Measurements from ENCODE around the gene ARF6.

ARF6 gene

DNA sequence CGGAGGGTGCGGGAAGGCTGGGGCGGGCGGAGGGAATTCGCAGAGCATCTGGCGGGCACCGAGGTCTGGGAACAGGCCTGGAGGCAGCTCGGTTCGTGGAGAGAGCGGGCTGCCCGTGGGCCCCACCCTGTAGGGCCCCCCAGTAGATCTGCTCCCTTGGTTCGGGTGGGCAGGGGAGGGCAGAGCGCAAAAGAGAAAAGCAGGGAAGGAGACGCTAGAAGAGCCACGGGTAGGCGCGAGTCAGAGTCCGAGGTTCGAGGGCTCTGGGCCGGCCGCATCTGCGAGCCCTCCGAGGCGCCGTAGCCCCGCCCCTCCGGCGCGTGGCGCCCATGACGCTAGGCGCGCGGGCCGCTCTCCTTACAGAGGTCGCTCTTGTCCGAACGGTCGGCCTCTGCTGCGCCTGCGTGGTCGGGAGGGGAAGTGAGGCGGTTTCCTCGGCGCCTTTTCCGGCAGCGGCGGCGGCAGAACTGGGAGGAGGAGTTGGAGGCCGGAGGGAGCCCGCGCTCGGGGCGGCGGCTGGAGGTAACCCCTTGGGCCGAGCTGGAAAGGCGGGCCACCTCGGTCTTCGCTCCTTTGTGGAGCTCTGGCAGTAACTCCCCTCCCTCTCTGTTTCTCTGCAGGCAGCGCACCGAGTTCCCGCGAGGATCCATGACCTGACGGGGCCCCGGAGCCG, at the start of gene ARF6:
Gene ARF6 (plus strand): TSS at position 447 of the 673 bp plus-strand sequence. CDS start 655 bp downstream, outside the sequence.
- no peak; the same call in 1 of the 2 replicates for TF ChIP-seq CTCF (conservative IDR thresholded peaks at IDR 0.05)
- TF ChIP-seq ZFX (IDR thresholded peaks at IDR 0.05), result peak; percentile 67
- H3K27ac ChIP-seq, result peak within 1 kb of the TSS; percentile 100

GRCh38 chr14:49849213-49849847, 43.6 kb upstream of the ARF6 start:
- H3K27ac ChIP-seq, result no peak overlapping the region
- TF ChIP-seq ZFX (IDR thresholded peaks at IDR 0.05) (no peak), CTCF (conservative IDR thresholded peaks at IDR 0.05) (no peak)

DNA sequence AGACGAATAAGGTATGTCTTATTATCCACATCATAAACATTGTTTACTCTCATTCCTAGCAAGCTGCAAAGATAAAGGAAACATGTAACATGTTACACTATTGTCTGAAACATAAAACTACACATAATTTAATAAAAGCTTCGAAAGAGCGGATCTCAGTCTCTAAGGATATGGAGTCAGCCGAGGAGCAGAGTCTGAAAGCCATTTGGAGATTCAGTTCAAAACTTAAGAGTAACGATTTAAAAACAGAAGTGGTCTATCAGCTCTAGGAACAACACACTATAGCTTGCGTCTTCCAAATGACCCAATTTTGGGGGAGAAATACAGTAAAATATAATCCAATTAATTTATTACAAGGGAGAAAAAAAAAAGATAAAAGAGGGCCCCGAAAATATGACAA, 41.1 kb upstream of the ARF6 start:
- H3K27ac ChIP-seq, result peak overlapping the region; percentile 86
- TF ChIP-seq CTCF (conservative IDR thresholded peaks at IDR 0.05) (no peak), ZFX (IDR thresholded peaks at IDR 0.05) (no peak)

DNA sequence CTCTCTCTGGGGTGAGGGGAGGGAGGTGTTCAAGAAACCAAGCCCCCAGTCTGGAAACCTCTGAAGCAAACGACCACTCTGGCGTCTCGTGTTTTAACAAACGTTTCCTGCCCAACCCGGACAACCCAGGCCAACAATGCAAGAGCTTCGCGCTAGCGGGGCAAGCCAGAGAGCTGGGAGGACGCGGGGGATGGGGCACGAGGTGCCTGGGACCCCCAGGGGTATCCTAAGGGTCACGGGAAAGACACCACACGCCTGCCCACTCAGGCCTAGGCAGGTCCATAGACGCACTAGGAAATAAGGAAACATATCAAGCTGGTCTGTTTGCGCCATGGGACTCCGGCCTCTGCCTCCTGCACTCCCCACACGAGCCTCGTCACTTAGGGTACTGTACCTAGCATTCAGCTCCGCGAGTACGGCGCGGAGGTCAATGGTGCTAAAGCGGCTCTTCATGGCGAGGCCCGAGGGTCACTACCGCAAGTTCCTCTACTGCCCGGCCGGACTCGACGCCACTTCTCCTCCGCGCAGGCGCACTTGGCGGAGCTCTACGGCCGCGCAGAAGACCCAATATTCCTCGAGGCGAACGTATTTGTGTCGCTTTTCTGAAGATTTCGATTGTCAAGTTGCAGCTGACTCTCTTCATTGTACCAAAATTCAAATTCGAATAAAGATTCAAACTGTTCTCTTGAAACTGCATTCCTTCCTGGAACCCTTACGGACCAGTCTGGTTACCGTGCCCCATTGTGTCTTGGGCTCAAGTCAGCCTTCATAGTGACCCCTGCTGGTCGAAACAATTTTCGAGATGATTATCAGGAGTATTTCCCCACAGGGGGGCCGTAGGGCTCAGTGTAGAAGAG, 40.4 kb upstream of the ARF6 start, which contains the start of gene NEMF:
Gene NEMF (minus strand): TSS at position 488 of the 857 bp plus-strand sequence. CDS start 35 bp downstream, at position 453.
- H3K27ac ChIP-seq, result peak within 1 kb of the TSS; percentile 86
- TF ChIP-seq CTCF (conservative IDR thresholded peaks at IDR 0.05), result peak; percentile 86
- peak; percentile 91 for TF ChIP-seq ZFX (IDR thresholded peaks at IDR 0.05)

DNA sequence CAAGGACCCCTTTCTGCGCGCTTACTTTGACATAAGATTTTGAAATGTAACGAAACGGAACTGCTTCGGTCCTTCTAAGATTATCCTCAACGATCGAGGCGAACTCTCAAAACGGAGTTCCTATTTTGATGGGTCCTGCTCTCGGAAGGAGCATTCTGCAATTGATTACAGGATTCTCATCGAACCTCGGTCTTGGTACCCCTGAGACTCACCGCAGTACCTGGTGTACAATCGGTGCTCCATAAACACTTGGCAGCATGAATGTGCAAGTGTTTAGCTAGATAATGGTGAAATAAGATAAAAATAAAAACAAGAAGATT, 39.8 kb upstream of the ARF6 start:
- TF ChIP-seq CTCF (conservative IDR thresholded peaks at IDR 0.05), result peak; percentile 66
- no peak for TF ChIP-seq ZFX (IDR thresholded peaks at IDR 0.05)
- peak overlapping the region; percentile 86 for H3K27ac ChIP-seq

- no peak overlapping the region for H3K27ac ChIP-seq
- TF ChIP-seq ZFX (IDR thresholded peaks at IDR 0.05), result no peak
- TF ChIP-seq CTCF (conservative IDR thresholded peaks at IDR 0.05), result peak; percentile 17
Measured at GRCh38 chr14:49853572-49854375, 39.1 kb upstream of the ARF6 start.

All from C4-2B (cell line).